H1 (cell line): ENCODE measurements around the gene TMEM198. TPM values are rescaled to one million over a fixed set of nuclear protein-coding genes. Genes with fewer than 3 reads are reported as not detected.

ENCODE experiments used
- CTCF ChIA-PET: fragments of 300-600 bp; sonication (Branson Sonifier 250); formaldehyde crosslinking; loops from one replicate; lab custom pipeline; 2021; ENCODE audit not compliant: partially characterized antibody; lab: Charles Lee
- POLR2A ChIA-PET: fragments of 300-600 bp; sonication (Branson Sonifier 250); formaldehyde crosslinking; loops from one replicate; lab custom pipeline; 2021; ENCODE audit warnings: inconsistent platforms; ENCODE audit not compliant: partially characterized antibody; lab: Charles Lee
- DNase-seq, 2 experiments: peaks; one replicate each; pipeline versions ENCODE4 v3.0.0 to v3.0.0-alpha.2; 2010 to 2022; ENCODE audit warnings: low spot score in 2 of 2, low read depth in 1 of 2, mixed read lengths in 1 of 2
- FAIRE-seq: peaks from 2 replicates; lab custom pipeline; 2011; peaks lifted over from hg19 to GRCh38; lab: Jason Lieb, UNC
- H2AFZ ChIP-seq: 2 replicates; pipeline ENCODE4 v1.8.1; 2012; ENCODE audit warnings: low read length, inconsistent platforms
- H2AK5ac ChIP-seq: 2 replicates; pipeline ENCODE4 v1.6.1; 2013; ENCODE audit warnings: low read depth, low read length
- H2BK120ac ChIP-seq: replicated peaks from 2 replicates; pipeline ENCODE3; 2013; ENCODE audit warnings: low read depth, low read length, inconsistent platforms
- H2BK12ac ChIP-seq: 2 replicates; pipeline ENCODE4 v1.6.1; 2013; ENCODE audit warnings: low read depth, low read length
- H2BK15ac ChIP-seq: 2 replicates; pipeline ENCODE4 v1.6.1; 2013; ENCODE audit warnings: low read length
- H2BK20ac ChIP-seq: 2 replicates; pipeline ENCODE4 v1.6.1; 2013; ENCODE audit warnings: low read length
- H2BK5ac ChIP-seq: 2 replicates; pipeline ENCODE4 v1.6.1; 2013; ENCODE audit warnings: low read depth, low read length
- H3K14ac ChIP-seq: 2 replicates; pipeline ENCODE4 v1.6.1; 2013; ENCODE audit warnings: inconsistent platforms; ENCODE audit not compliant: insufficient read length
- H3K18ac ChIP-seq: 2 replicates; pipeline ENCODE4 v1.6.1; 2013; ENCODE audit warnings: low read length; ENCODE audit errors: extremely low read depth
- H3K23ac ChIP-seq: 2 replicates; pipeline ENCODE4 v1.6.1; 2013; ENCODE audit warnings: inconsistent platforms; ENCODE audit not compliant: insufficient read length
- H3K23me2 ChIP-seq: 2 replicates; pipeline ENCODE4 v1.6.1; 2013; ENCODE audit warnings: low read depth, low read length
- H3K27ac ChIP-seq: 2 replicates; pipeline ENCODE4 v1.6.1; 2011; ENCODE audit warnings: low read depth, low read length, inconsistent platforms
- H3K27me3 ChIP-seq, 4 experiments: replicated peaks in 1 of 4; 1 replicate in 1 of 4; 2 replicates in 3 of 4; pipeline versions ENCODE4 v1.6.1 to v1.8.1; 2011 to 2013; ENCODE audit warnings: low read length in 3 of 4, mild to moderate bottlenecking in 3 of 4, inconsistent platforms in 2 of 4, mixed read lengths in 2 of 4, moderate library complexity in 1 of 4; ENCODE audit not compliant: control insufficient read depth in 3 of 4, insufficient read depth in 3 of 4; ENCODE audit errors: extremely low read depth in 1 of 4
- H3K36me3 ChIP-seq, 4 experiments: 2 replicates each; pipeline versions ENCODE4 v1.6.1 to v1.8.1; 2011 to 2013; ENCODE audit warnings: mild to moderate bottlenecking in 4 of 4, low read length in 3 of 4, moderate library complexity in 2 of 4, control low read depth in 1 of 4, inconsistent platforms in 1 of 4; ENCODE audit not compliant: insufficient read depth in 4 of 4, control insufficient read depth in 2 of 4
- H3K4ac ChIP-seq: replicated peaks from 2 replicates; pipeline ENCODE3; 2013; ENCODE audit warnings: low read length, low read depth, mixed read lengths, inconsistent platforms; ENCODE audit not compliant: insufficient read length
- H3K4me1 ChIP-seq, 4 experiments: replicated peaks in 1 of 4; 1 replicate in 1 of 4; 2 replicates in 3 of 4; pipeline versions ENCODE4 v1.6.1 to v1.8.1; 2011 to 2013; ENCODE audit warnings: low read length in 3 of 4, inconsistent platforms in 2 of 4, mixed read lengths in 1 of 4; ENCODE audit not compliant: insufficient read depth in 4 of 4, control insufficient read depth in 3 of 4
- H3K4me2 ChIP-seq, 2 experiments: 2 replicates each; pipeline versions ENCODE4 v1.6.1 to v1.8.1; 2011 to 2013; ENCODE audit warnings: low read depth in 2 of 2, low read length in 2 of 2, control low read depth in 1 of 2, inconsistent platforms in 1 of 2, mild to moderate bottlenecking in 1 of 2; ENCODE audit not compliant: insufficient read depth in 1 of 2
- H3K4me3 ChIP-seq, 4 experiments: fragments of 200-600, 300-600 bp in 1 of 4; sonication (generic), shearing (Covaris generic), sonication (Bioruptor Twin) in 1 of 4; 2 replicates each; pipeline versions ENCODE4 v1.5.1 to v1.8.1; 2011 to 2016; ENCODE audit warnings: low read length in 4 of 4, low read depth in 3 of 4, control low read depth in 2 of 4, inconsistent platforms in 2 of 4, mild to moderate bottlenecking in 2 of 4, mixed read lengths in 1 of 4, moderate library complexity in 1 of 4; ENCODE audit not compliant: insufficient read depth in 2 of 4; ENCODE audit errors: extremely low read depth in 1 of 4
- H3K56ac ChIP-seq: replicated peaks from 2 replicates; pipeline ENCODE3; 2013; ENCODE audit warnings: low read depth, mild to moderate bottlenecking, mixed read lengths, low read length, inconsistent platforms; ENCODE audit not compliant: insufficient read length
- H3K79me1 ChIP-seq: 2 replicates; pipeline ENCODE4 v1.6.1; 2013; ENCODE audit warnings: low read depth, low read length, control low read depth
- H3K79me2 ChIP-seq, 2 experiments: 2 replicates each; pipeline versions ENCODE4 v1.6.1 to v1.8.1; 2012 to 2013; ENCODE audit warnings: low read length in 2 of 2, mild to moderate bottlenecking in 2 of 2, inconsistent platforms in 1 of 2; ENCODE audit not compliant: insufficient read depth in 2 of 2, control insufficient read depth in 1 of 2
- H3K9ac ChIP-seq, 4 experiments: replicated peaks in 1 of 4; 1 replicate in 1 of 4; 2 replicates in 3 of 4; pipeline versions ENCODE4 v1.6.1 to v1.8.1; 2011 to 2013; ENCODE audit warnings: low read depth in 3 of 4, low read length in 3 of 4, control low read depth in 2 of 4, mild to moderate bottlenecking in 2 of 4, moderate library complexity in 2 of 4, inconsistent platforms in 1 of 4; ENCODE audit errors: extremely low read depth in 1 of 4
- H3K9me3 ChIP-seq, 2 experiments: 2 replicates each; pipeline versions ENCODE4 v1.6.1 to v1.8.1; 2012 to 2013; ENCODE audit warnings: mild to moderate bottlenecking in 2 of 2, moderate library complexity in 2 of 2, control low read depth in 1 of 2, inconsistent platforms in 1 of 2, low read depth in 1 of 2, low read length in 1 of 2, mixed read lengths in 1 of 2; ENCODE audit not compliant: insufficient read depth in 2 of 2
- H4K20me1 ChIP-seq, 2 experiments: replicated peaks in 1 of 2; 2 replicates each; pipeline versions ENCODE3 to v1.8.1; 2011 to 2013; ENCODE audit warnings: inconsistent platforms in 2 of 2, low read length in 2 of 2, mild to moderate bottlenecking in 1 of 2; ENCODE audit not compliant: insufficient read depth in 2 of 2, control insufficient read depth in 1 of 2
- H4K5ac ChIP-seq: 2 replicates; pipeline ENCODE4 v1.6.1; 2013; ENCODE audit warnings: low read length, low read depth, mixed read lengths, inconsistent platforms; ENCODE audit not compliant: insufficient read length
- H4K8ac ChIP-seq: 2 replicates; pipeline ENCODE4 v1.8.0; 2013; ENCODE audit warnings: mild to moderate bottlenecking, moderate library complexity, low read length, inconsistent platforms; ENCODE audit not compliant: insufficient read depth; ENCODE audit errors: extremely low read depth
- H4K91ac ChIP-seq: replicated peaks from 2 replicates; pipeline ENCODE3; 2013; ENCODE audit warnings: low read length, mixed read lengths, inconsistent platforms; ENCODE audit not compliant: insufficient read length
- JUN ChIP-seq: IDR thresholded peaks from 2 replicates; pipeline ENCODE4 v1.6.1; 2011; ENCODE audit warnings: low read depth, mild to moderate bottlenecking, improper control_type of control experiment, low read length
- POLR2A ChIP-seq, 2 experiments: IDR thresholded peaks; 1 replicate in 1 of 2; 2 replicates in 1 of 2; pipeline ENCODE4 v1.6.1; 2011; ENCODE audit warnings: low read depth in 2 of 2, low read length in 2 of 2, mild to moderate bottlenecking in 2 of 2; ENCODE audit errors: control extremely low read depth in 1 of 2
- SP1 ChIP-seq: IDR thresholded peaks from 2 replicates; pipeline ENCODE4 v1.6.1; 2011; ENCODE audit warnings: low read depth, low read length
- WGBS, 2 experiments: shearing (Covaris generic) in 1 of 2; methylation state at CpG; one replicate each; pipeline versions ENCODE4 v1.1.6 to v1.1.7; 2013 to 2015; ENCODE audit warnings: low lambda C conversion rate in 2 of 2, mixed read lengths in 2 of 2, inconsistent platforms in 1 of 2, low coverage in 1 of 2, missing lambda C conversion rate in 1 of 2; ENCODE audit not compliant: insufficient replicate concordance in 2 of 2, insufficient coverage in 1 of 2, insufficient read length in 1 of 2; ENCODE audit errors: extremely low coverage in 1 of 2, missing lambda C conversion rate in 1 of 2; 5-methylcytosine and 5-hydroxymethylcytosine counted together
- polyA plus RNA-seq, 7 experiments: library from polyadenylated mRNA; depleted of rRNA in 3 of 7; stranded (reverse) in 5 of 7; unstranded in 2 of 7; fragments of >200 nt in 5 of 7; fragments of 200-250 nt in 2 of 7; gene quantifications; 1 replicate in 5 of 7; 2 replicates in 1 of 7; 4 replicates in 1 of 7; pipeline versions ENCODE4 v1.2.1 to v1.2.3, GENCODE V29; 2011 to 2013; ENCODE audit warnings: missing spikeins in 2 of 7, mixed read lengths in 2 of 7
- total RNA-seq: library from RNA; stranded (reverse); fragmentation: NEBNext Ultra II Directional; extraction: Animal tissue kit (Norgen Biotek cat#: 25700); gene quantifications from 2 replicates; pipeline ENCODE4 v1.2.1, GENCODE V29; 2021

Gene TMEM198
- total and polyA plus RNA-seq, 2 of the 8 experiments (the other 6 are each of a cell fraction or from before 2014, with no cell fraction given) = 10.2 to 10.4 TPM

GRCh38 chr2:219547621-219548020 is 3.8 kb downstream of the TMEM198 start:
- no peak overlapping the region for H3K56ac ChIP-seq
- H2AK5ac ChIP-seq = no peak overlapping the region
- peaks cover 3 to 14% of the 10 kb centered on the region in 2 experiments for H4K20me1 ChIP-seq
- no peak overlapping the region for H3K14ac ChIP-seq
- H2AFZ ChIP-seq = no peak overlapping the region
- no peak overlapping the region for H4K5ac ChIP-seq
- H3K23ac ChIP-seq = no peak overlapping the region
- peaks cover 3% of the 10 kb centered on the region; the same call in 1 of the 2 replicates for H3K79me1 ChIP-seq
- no peak overlapping the region for H4K8ac ChIP-seq
- H2BK15ac ChIP-seq = no peak overlapping the region
- no peak overlapping the region for H2BK5ac ChIP-seq
- peaks cover 22% of the 10 kb centered on the region; the same call in 1 of the 2 replicates for H3K23me2 ChIP-seq
- H3K4ac ChIP-seq = no peak overlapping the region
- H3K36me3 ChIP-seq = no peaks in the 10 kb centered on the region; a peak in 1 of 8 replicates
- H3K4me3 ChIP-seq = no peak overlapping the region
- H3K9ac ChIP-seq = no peak overlapping the region
- peaks cover 0 to 15% (median 7%) of the 10 kb centered on the region in 4 experiments; a peak in 6 of 7 replicates for H3K4me1 ChIP-seq
- ChIA-PET POLR2A (interaction anchor here (1.2 to 3.6 kb wide), 2 partner anchors 11 to 18 kb away, joined by 3 to 21 read pairs; no protein-coding TSS in a partner anchor), CTCF (interaction anchor here (0.6 to 6.4 kb wide), 4 partner anchors 12 to 438 kb away, joined by 3 to 66 read pairs (median 4); no protein-coding TSS in a partner anchor)
- no peak overlapping the region for H2BK120ac ChIP-seq
- no peak overlapping the region for H2BK20ac ChIP-seq
- H3K27ac ChIP-seq = no peak overlapping the region
- peaks cover 0 to under 1% of the 10 kb centered on the region in 2 experiments; a peak in 1 of 4 replicates for H3K79me2 ChIP-seq
- H3K18ac ChIP-seq = no peak overlapping the region
- FAIRE-seq = no peak
- TF ChIP-seq POLR2A (IDR thresholded peaks at IDR 0.05; ENCODE audit: control extremely low read depth in 1 of 2, low read depth in 2 of 2, low read length in 2 of 2) (no peak), JUN (no peak), SP1 (no peak)
- TF ChIP-seq, all 59 proteins: peak for 0
- no peaks in the 10 kb centered on the region for H3K9me3 ChIP-seq
- no peak overlapping the region for H2BK12ac ChIP-seq
- H3K4me2 ChIP-seq = no peak overlapping the region
- no peak overlapping the region for H4K91ac ChIP-seq
- DNase-seq = no peak
- peaks cover 0 to 11% (median 0%) of the 10 kb centered on the region in 4 experiments; a peak in 3 of 7 replicates for H3K27me3 ChIP-seq
- WGBS, 2 experiments = 95% methylated on average over 25 of the region's 26 CpGs; no CpG with 5 or more reads in 1 of the 2 experiments
